Mesendoderm (in vitro differentiated cells): ENCODE data around the gene ANKRD60.

Experiments
- DNase-seq: peaks from one replicate; pipeline ENCODE4 v3.0.0; 2013
- H2AK5ac ChIP-seq: 2 replicates; pipeline ENCODE4 v1.6.1; 2013; ENCODE audit warnings: low read length, inconsistent platforms
- H2BK120ac ChIP-seq: 2 replicates; pipeline ENCODE4 v1.6.1; 2013; ENCODE audit warnings: low read depth, mild to moderate bottlenecking, low read length, moderate library complexity, mixed read lengths
- H2BK15ac ChIP-seq: replicated peaks from 2 replicates; pipeline ENCODE4 v1.6.1; 2013; ENCODE audit warnings: low read depth, mild to moderate bottlenecking, moderate library complexity
- H2BK5ac ChIP-seq: 2 replicates; pipeline ENCODE4 v1.6.1; 2013; ENCODE audit warnings: low read length, inconsistent platforms
- H3K18ac ChIP-seq: 2 replicates; pipeline ENCODE4 v1.6.1; 2013; ENCODE audit warnings: mild to moderate bottlenecking, low read length, mixed read lengths
- H3K23ac ChIP-seq: one replicate; pipeline ENCODE4 v1.6.1; 2013; ENCODE audit warnings: low read length
- H3K27ac ChIP-seq: 2 replicates; pipeline ENCODE4 v1.5.1; 2013; ENCODE audit warnings: low read depth, mild to moderate bottlenecking, inconsistent platforms, low read length, moderate library complexity
- H3K27me3 ChIP-seq: 2 replicates; pipeline ENCODE4 v1.6.1; 2013; ENCODE audit warnings: low read length, control low read depth, mild to moderate bottlenecking, inconsistent platforms; ENCODE audit not compliant: insufficient read depth, poor library complexity
- H3K36me3 ChIP-seq: 2 replicates; pipeline ENCODE4 v1.6.1; 2013; ENCODE audit warnings: low read length, inconsistent platforms; ENCODE audit not compliant: control insufficient read depth, insufficient read depth
- H3K4ac ChIP-seq: one replicate; pipeline ENCODE4 v1.6.1; 2013; ENCODE audit warnings: low read depth, mild to moderate bottlenecking, low read length, moderate library complexity
- H3K4me1 ChIP-seq: 2 replicates; pipeline ENCODE4 v1.6.1; 2013; ENCODE audit warnings: low read depth, low read length, inconsistent platforms; ENCODE audit not compliant: control insufficient read depth
- H3K4me2 ChIP-seq: 2 replicates; pipeline ENCODE4 v1.6.1; 2013; ENCODE audit warnings: low read length
- H3K4me3 ChIP-seq: 2 replicates; pipeline ENCODE4 v1.5.1; 2013; ENCODE audit warnings: mild to moderate bottlenecking, low read length
- H3K56ac ChIP-seq: one replicate; pipeline ENCODE4 v1.6.1; 2013; ENCODE audit warnings: low read length
- H3K79me1 ChIP-seq: 2 replicates; pipeline ENCODE4 v1.6.1; 2013; ENCODE audit warnings: low read length, inconsistent platforms
- H3K79me2 ChIP-seq: 2 replicates; pipeline ENCODE4 v1.6.1; 2013; ENCODE audit warnings: mild to moderate bottlenecking, low read length; ENCODE audit not compliant: control insufficient read depth, insufficient read depth
- H3K9ac ChIP-seq: 2 replicates; pipeline ENCODE4 v1.6.1; 2013; ENCODE audit warnings: low read length, inconsistent platforms
- H4K5ac ChIP-seq: one replicate; pipeline ENCODE4 v1.6.1; 2013; ENCODE audit warnings: low read length
- H4K8ac ChIP-seq: one replicate; pipeline ENCODE4 v1.6.1; 2013; ENCODE audit warnings: low read depth, mild to moderate bottlenecking, control low read depth, low read length, moderate library complexity
- WGBS: extraction: QIAGEN DNeasy Blood & Tissue Kit; methylation state at CpG from one replicate; pipeline ENCODE4 v1.1.7; 2013; ENCODE audit warnings: low lambda C conversion rate, missing lambda C conversion rate; ENCODE audit not compliant: insufficient coverage; ENCODE audit errors: extremely low coverage; 5-methylcytosine and 5-hydroxymethylcytosine counted together

ANKRD60 gene

GRCh38 chr20:58194175-58194791 lies 34.2 kb downstream of the ANKRD60 start:
- H4K5ac ChIP-seq: no peak overlapping the region
- H3K4me2 ChIP-seq: no peak overlapping the region
- no peak overlapping the region for H2BK15ac ChIP-seq
- H3K23ac ChIP-seq: no peak overlapping the region
- no peak for DNase-seq
- H3K18ac ChIP-seq: no peak overlapping the region
- H4K8ac ChIP-seq: no peak overlapping the region
- no CpG with 5 or more reads among the region's 7 CpGs for WGBS
- H3K4ac ChIP-seq: no peak overlapping the region
- no peak overlapping the region for H3K4me3 ChIP-seq
- no peaks in the 10 kb centered on the region for H3K36me3 ChIP-seq
- H3K27me3 ChIP-seq: no peaks in the 10 kb centered on the region
- H3K79me1 ChIP-seq: no peaks in the 10 kb centered on the region
- H2BK5ac ChIP-seq: no peak overlapping the region
- H2AK5ac ChIP-seq: no peak overlapping the region
- no peaks in the 10 kb centered on the region for H3K79me2 ChIP-seq
- no peak overlapping the region for H3K56ac ChIP-seq
- no peaks in the 10 kb centered on the region for H3K4me1 ChIP-seq
- no peak overlapping the region for H2BK120ac ChIP-seq
- no peak overlapping the region for H3K9ac ChIP-seq
- no peak overlapping the region for H3K27ac ChIP-seq

GRCh38 chr20:58192567-58192966 lies 35.9 kb downstream of the ANKRD60 start:
- no peak overlapping the region for H2AK5ac ChIP-seq
- H2BK120ac ChIP-seq: no peak overlapping the region
- no peak for DNase-seq
- H3K4me2 ChIP-seq: no peak overlapping the region
- WGBS: no CpG with 5 or more reads among the region's 5 CpGs
- H3K4me3 ChIP-seq: no peak overlapping the region
- H3K79me1 ChIP-seq: no peaks in the 10 kb centered on the region
- H3K4me1 ChIP-seq: no peaks in the 10 kb centered on the region
- no peak overlapping the region for H4K5ac ChIP-seq
- H3K27ac ChIP-seq: no peak overlapping the region
- H2BK15ac ChIP-seq: no peak overlapping the region
- no peak overlapping the region for H3K23ac ChIP-seq
- no peak overlapping the region for H4K8ac ChIP-seq
- H3K27me3 ChIP-seq: no peaks in the 10 kb centered on the region
- no peak overlapping the region for H3K4ac ChIP-seq
- H3K56ac ChIP-seq: no peak overlapping the region
- H3K36me3 ChIP-seq: no peaks in the 10 kb centered on the region
- no peak overlapping the region for H2BK5ac ChIP-seq
- no peaks in the 10 kb centered on the region for H3K79me2 ChIP-seq
- no peak overlapping the region for H3K9ac ChIP-seq
- no peak overlapping the region for H3K18ac ChIP-seq

- Histone ChIP-seq H2AK5ac (no peak overlapping the region), H3K4me2 (no peak overlapping the region), H3K27me3 (no peaks in the 10 kb centered on the region), H3K23ac (no peak overlapping the region), H4K5ac (no peak overlapping the region), H3K4ac (no peak overlapping the region), H2BK5ac (no peak overlapping the region), H3K9ac (no peak overlapping the region), H3K56ac (no peak overlapping the region), H2BK15ac (no peak overlapping the region), H3K4me3 (no peak overlapping the region), H3K79me1 (no peaks in the 10 kb centered on the region), H4K8ac (no peak overlapping the region), H3K27ac (no peak overlapping the region), H2BK120ac (no peak overlapping the region), H3K4me1 (no peaks in the 10 kb centered on the region), H3K18ac (no peak overlapping the region), H3K79me2 (no peaks in the 10 kb centered on the region), H3K36me3 (no peaks in the 10 kb centered on the region)
- no CpG with 5 or more reads among the region's 10 CpGs for WGBS
- no peak for DNase-seq
Observed at GRCh38 chr20:58192065-58192464, 36.4 kb downstream of the ANKRD60 start.

GRCh38 chr20:58188527-58188926 lies 39.9 kb downstream of the ANKRD60 start:
- H4K8ac ChIP-seq: no peak overlapping the region
- no peak overlapping the region for H3K23ac ChIP-seq
- no CpG with 5 or more reads among the region's 2 CpGs for WGBS

GRCh38 chr20:58184984-58185383 lies 43.5 kb downstream of the ANKRD60 start:
- no peak overlapping the region for H3K27ac ChIP-seq
- H4K8ac ChIP-seq: no peak overlapping the region
- no peak overlapping the region for H4K5ac ChIP-seq
- no peaks in the 10 kb centered on the region for H3K79me1 ChIP-seq
- no peak overlapping the region for H3K23ac ChIP-seq
- H3K4me1 ChIP-seq: no peaks in the 10 kb centered on the region
- no peak for DNase-seq
- H3K27me3 ChIP-seq: no peaks in the 10 kb centered on the region
- H3K4me2 ChIP-seq: no peak overlapping the region
- H2BK120ac ChIP-seq: no peak overlapping the region
- no peak overlapping the region for H3K18ac ChIP-seq
- no peaks in the 10 kb centered on the region for H3K36me3 ChIP-seq
- no peak overlapping the region for H2BK5ac ChIP-seq
- no peak overlapping the region for H3K4me3 ChIP-seq
- no peak overlapping the region for H3K4ac ChIP-seq
- no peak overlapping the region for H3K56ac ChIP-seq
- no CpG with 5 or more reads among the region's 4 CpGs for WGBS
- no peak overlapping the region for H2AK5ac ChIP-seq
- no peak overlapping the region for H3K9ac ChIP-seq
- no peaks in the 10 kb centered on the region for H3K79me2 ChIP-seq
- no peak overlapping the region for H2BK15ac ChIP-seq

More at GRCh38 chr20:58188527-58188926, 39.9 kb downstream of the ANKRD60 start:
- Histone ChIP-seq H2AK5ac (no peak overlapping the region), H3K79me1 (no peaks in the 10 kb centered on the region), H3K4me3 (no peak overlapping the region), H3K4ac (no peak overlapping the region), H3K27ac (no peak overlapping the region), H3K79me2 (no peaks in the 10 kb centered on the region), H3K56ac (no peak overlapping the region), H2BK15ac (no peak overlapping the region), H4K5ac (no peak overlapping the region), H3K4me1 (no peaks in the 10 kb centered on the region), H3K36me3 (no peaks in the 10 kb centered on the region), H3K9ac (no peak overlapping the region), H3K27me3 (no peaks in the 10 kb centered on the region), H2BK5ac (no peak overlapping the region), H3K18ac (no peak overlapping the region), H2BK120ac (no peak overlapping the region), H3K4me2 (no peak overlapping the region)
- peak; percentile 71 for DNase-seq

GRCh38 chr20:58184063-58184462 lies 44.4 kb downstream of the ANKRD60 start:
- no peak overlapping the region for H3K56ac ChIP-seq
- H3K27me3 ChIP-seq: no peaks in the 10 kb centered on the region
- no peak overlapping the region for H2BK5ac ChIP-seq
- H3K18ac ChIP-seq: no peak overlapping the region
- H2BK15ac ChIP-seq: no peak overlapping the region
- no peaks in the 10 kb centered on the region for H3K79me1 ChIP-seq
- H2AK5ac ChIP-seq: no peak overlapping the region
- H3K4me1 ChIP-seq: no peaks in the 10 kb centered on the region
- H3K36me3 ChIP-seq: no peaks in the 10 kb centered on the region
- H4K5ac ChIP-seq: no peak overlapping the region
- no peak for DNase-seq
- H2BK120ac ChIP-seq: no peak overlapping the region
- WGBS: no CpG with 5 or more reads among the region's 3 CpGs
- H3K4ac ChIP-seq: no peak overlapping the region
- H3K9ac ChIP-seq: no peak overlapping the region
- H3K23ac ChIP-seq: no peak overlapping the region
- H3K4me2 ChIP-seq: no peak overlapping the region
- no peaks in the 10 kb centered on the region for H3K79me2 ChIP-seq
- H3K27ac ChIP-seq: no peak overlapping the region
- H3K4me3 ChIP-seq: no peak overlapping the region
- H4K8ac ChIP-seq: no peak overlapping the region
